ENCODE results near the gene ARID4A.

- TF ChIP-seq CTCF (IDR thresholded peaks at IDR 0.05) (no peak), POLR2A (IDR thresholded peaks at IDR 0.05) (no peak)
Measured at GRCh38 chr14:58275527-58276190, 22.7 kb upstream of the ARID4A start.
